ENCODE data around the gene RSRC1. TPM values are rescaled to one million over a fixed set of nuclear protein-coding genes. Genes with fewer than 3 reads are reported as not detected.

Gene RSRC1
- total RNA-seq, 1 experiment from 2014 or later: 37.9 TPM

- Histone ChIP-seq H3K79me1 (ENCODE audit: insufficient read depth, low read depth, low read length, poor library complexity, severe bottlenecking) (no peaks in the 10 kb centered on the region), H3T11ph (ENCODE audit: low read length) (no peak overlapping the region), H2BK120ac (ENCODE audit: low read depth, low read length, poor library complexity, severe bottlenecking) (no peak overlapping the region), H2AK5ac (ENCODE audit: insufficient read length, low read length) (no peak overlapping the region), H2BK12ac (ENCODE audit: insufficient read length, low read depth, low read length) (no peak overlapping the region), H3K79me2 (ENCODE audit: insufficient read depth, low read length) (no peaks in the 10 kb centered on the region), H4K8ac (replicated peaks; ENCODE audit: insufficient read length, low read depth, low read length) (no peak overlapping the region), H4K91ac (ENCODE audit: insufficient read length, low read depth, low read length) (no peak overlapping the region), H3K4ac (ENCODE audit: low read depth, low read length) (no peak overlapping the region), H3K18ac (ENCODE audit: insufficient read length, low read depth, low read length) (no peak overlapping the region), H2BK15ac (ENCODE audit: low read depth, low read length) (no peak overlapping the region), H2BK20ac (ENCODE audit: low read depth, low read length, poor library complexity, severe bottlenecking) (no peak overlapping the region), H3K9me3 (ENCODE audit: control insufficient read depth, low read depth, low read length) (no peaks in the 10 kb centered on the region), H3K4me2 (ENCODE audit: insufficient read depth, insufficient read length, low read length) (no peak overlapping the region), H3K27ac (ENCODE audit: insufficient read length, low read depth, low read length) (no peak overlapping the region), H4K5ac (ENCODE audit: insufficient read length, low read depth, low read length) (no peak overlapping the region), H3K14ac (ENCODE audit: insufficient read depth, low read length) (no peak overlapping the region), H3K56ac (ENCODE audit: insufficient read length, low read depth, low read length) (no peak overlapping the region), H3K9ac (ENCODE audit: extremely low read depth, insufficient read length, low read length) (no peak overlapping the region), H3K27me3 (ENCODE audit: insufficient read depth, low read length) (no peaks in the 10 kb centered on the region), H2BK5ac (ENCODE audit: insufficient read length, low read length) (no peak overlapping the region), H4K20me1 (ENCODE audit: control insufficient read depth, insufficient read depth, insufficient read length) (no peaks in the 10 kb centered on the region), H3K23ac (ENCODE audit: insufficient read length, low read depth, low read length) (no peak overlapping the region), H2AFZ (ENCODE audit: low read length) (no peak overlapping the region), H3K4me1 (ENCODE audit: insufficient read depth, low read length) (no peaks in the 10 kb centered on the region), H3K23me2 (ENCODE audit: insufficient read length, low read depth, low read length, poor library complexity, severe bottlenecking) (no peaks in the 10 kb centered on the region)
- Mint-ChIP-seq H3K27me3 (ENCODE audit: low read depth) (no peaks in the 10 kb centered on the region), H3K36me3 (ENCODE audit: insufficient read depth in 1 of 3, low read depth in 3 of 3) (peaks cover 0 to 3% (median 0%) of the 10 kb centered on the region in 3 experiments; a peak in 3 of 7 replicates), H3K9me3 (peaks cover 0 to 2% of the 10 kb centered on the region in 2 experiments; a peak in 1 of 5 replicates), H3K4me1 (no peaks in the 10 kb centered on the region), H3K27ac (no peak overlapping the region), H3K4me3 (no peak overlapping the region)
- no CpG with 5 or more reads among the region's 2 CpGs for WGBS (ENCODE audit: extremely low coverage, insufficient read length, low lambda C conversion rate)
- no peak for DNase-seq
- TF ChIP-seq, protein P1, sequence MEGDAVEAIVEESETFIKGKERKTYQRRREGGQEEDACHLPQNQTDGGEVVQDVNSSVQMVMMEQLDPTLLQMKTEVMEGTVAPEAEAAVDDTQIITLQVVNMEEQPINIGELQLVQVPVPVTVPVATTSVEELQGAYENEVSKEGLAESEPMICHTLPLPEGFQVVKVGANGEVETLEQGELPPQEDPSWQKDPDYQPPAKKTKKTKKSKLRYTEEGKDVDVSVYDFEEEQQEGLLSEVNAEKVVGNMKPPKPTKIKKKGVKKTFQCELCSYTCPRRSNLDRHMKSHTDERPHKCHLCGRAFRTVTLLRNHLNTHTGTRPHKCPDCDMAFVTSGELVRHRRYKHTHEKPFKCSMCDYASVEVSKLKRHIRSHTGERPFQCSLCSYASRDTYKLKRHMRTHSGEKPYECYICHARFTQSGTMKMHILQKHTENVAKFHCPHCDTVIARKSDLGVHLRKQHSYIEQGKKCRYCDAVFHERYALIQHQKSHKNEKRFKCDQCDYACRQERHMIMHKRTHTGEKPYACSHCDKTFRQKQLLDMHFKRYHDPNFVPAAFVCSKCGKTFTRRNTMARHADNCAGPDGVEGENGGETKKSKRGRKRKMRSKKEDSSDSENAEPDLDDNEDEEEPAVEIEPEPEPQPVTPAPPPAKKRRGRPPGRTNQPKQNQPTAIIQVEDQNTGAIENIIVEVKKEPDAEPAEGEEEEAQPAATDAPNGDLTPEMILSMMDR (conservative IDR thresholded peaks at IDR 0.05): no peak
Observed at GRCh38 chr3:158148218-158148617, 38.3 kb downstream of the RSRC1 start.
